ENCODE measurements around the gene PLEKHN1.

PLEKHN1 gene

DNA sequence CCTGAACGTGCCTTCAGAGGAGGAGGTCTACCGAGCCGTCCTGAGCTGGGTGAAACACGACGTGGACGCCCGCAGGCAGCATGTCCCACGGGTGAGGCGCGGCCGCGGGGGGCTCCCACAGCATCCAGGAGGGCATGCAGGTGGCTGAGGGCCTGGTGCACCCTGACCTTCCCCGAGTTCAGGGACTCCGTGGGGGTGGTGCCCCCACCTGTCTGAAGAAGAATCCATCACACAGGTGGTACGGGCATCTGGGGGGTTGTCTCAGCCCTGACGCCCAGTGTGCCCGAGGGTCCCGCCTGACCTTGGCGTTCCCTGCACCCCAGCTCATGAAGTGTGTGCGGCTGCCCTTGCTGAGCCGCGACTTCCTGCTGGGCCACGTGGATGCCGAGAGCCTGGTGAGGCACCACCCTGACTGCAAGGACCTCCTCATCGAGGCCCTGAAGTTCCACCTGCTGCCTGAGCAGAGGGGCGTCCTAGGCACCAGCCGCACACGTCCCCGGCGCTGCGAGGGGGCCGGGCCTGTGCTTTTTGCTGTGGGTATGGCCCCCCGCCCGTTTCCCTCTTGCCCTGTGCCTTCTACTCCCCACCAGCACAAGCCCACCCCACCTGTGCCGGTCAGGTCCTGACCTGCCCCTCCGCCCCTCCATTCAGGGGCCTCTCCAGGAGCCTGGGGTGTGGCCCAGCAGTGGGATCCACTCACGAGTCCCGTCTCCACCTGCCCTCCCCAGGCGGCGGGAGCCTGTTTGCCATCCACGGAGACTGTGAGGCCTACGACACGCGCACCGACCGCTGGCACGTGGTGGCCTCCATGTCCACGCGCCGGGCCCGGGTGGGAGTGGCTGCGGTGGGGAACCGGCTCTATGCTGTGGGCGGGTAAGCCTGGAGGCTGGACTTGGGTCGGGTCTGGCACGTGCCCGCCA lies 3.6 kb upstream of the PLEKHN1 start:
- TF ChIP-seq, protein P1, sequence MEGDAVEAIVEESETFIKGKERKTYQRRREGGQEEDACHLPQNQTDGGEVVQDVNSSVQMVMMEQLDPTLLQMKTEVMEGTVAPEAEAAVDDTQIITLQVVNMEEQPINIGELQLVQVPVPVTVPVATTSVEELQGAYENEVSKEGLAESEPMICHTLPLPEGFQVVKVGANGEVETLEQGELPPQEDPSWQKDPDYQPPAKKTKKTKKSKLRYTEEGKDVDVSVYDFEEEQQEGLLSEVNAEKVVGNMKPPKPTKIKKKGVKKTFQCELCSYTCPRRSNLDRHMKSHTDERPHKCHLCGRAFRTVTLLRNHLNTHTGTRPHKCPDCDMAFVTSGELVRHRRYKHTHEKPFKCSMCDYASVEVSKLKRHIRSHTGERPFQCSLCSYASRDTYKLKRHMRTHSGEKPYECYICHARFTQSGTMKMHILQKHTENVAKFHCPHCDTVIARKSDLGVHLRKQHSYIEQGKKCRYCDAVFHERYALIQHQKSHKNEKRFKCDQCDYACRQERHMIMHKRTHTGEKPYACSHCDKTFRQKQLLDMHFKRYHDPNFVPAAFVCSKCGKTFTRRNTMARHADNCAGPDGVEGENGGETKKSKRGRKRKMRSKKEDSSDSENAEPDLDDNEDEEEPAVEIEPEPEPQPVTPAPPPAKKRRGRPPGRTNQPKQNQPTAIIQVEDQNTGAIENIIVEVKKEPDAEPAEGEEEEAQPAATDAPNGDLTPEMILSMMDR (IDR thresholded peaks at IDR 0.05), result no peak
- Mint-ChIP-seq H3K9me3 (no peaks in the 10 kb centered on the region), H3K4me1 (peaks cover 12% of the 10 kb centered on the region), H3K36me3 (ENCODE audit: low read depth) (peaks cover 10% of the 10 kb centered on the region), H3K27ac (no peak overlapping the region), H3K27me3 (ENCODE audit: low read depth, poor library complexity) (peaks cover 52% of the 10 kb centered on the region), H3K4me3 (peak overlapping the region; percentile 67)
- no peak for DNase-seq

DNA sequence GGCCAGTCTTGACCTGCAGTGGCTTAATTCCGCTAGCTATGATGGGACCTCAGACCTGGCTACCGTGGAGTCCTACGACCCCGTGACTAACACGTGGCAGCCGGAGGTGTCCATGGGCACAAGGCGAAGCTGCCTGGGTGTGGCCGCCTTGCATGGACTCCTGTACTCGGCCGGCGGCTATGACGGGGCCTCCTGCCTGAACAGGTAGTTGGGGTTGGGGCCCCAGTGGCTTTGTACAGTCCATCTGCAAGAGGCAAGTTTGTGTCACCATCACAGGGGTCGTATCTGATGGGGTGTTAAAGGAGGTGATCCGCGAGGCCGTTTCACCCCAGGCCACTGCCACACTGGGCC lies 3.0 kb upstream of the PLEKHN1 start:
- Mint-ChIP-seq H3K27ac (no peak overlapping the region), H3K4me1 (peaks cover 5% of the 10 kb centered on the region), H3K36me3 (ENCODE audit: low read depth) (peaks cover 8% of the 10 kb centered on the region), H3K9me3 (no peaks in the 10 kb centered on the region), H3K4me3 (no peak overlapping the region), H3K27me3 (ENCODE audit: low read depth, poor library complexity) (peaks cover 55% of the 10 kb centered on the region)
- no peak for DNase-seq
- TF ChIP-seq, protein P1 (IDR thresholded peaks at IDR 0.05), result no peak

DNA sequence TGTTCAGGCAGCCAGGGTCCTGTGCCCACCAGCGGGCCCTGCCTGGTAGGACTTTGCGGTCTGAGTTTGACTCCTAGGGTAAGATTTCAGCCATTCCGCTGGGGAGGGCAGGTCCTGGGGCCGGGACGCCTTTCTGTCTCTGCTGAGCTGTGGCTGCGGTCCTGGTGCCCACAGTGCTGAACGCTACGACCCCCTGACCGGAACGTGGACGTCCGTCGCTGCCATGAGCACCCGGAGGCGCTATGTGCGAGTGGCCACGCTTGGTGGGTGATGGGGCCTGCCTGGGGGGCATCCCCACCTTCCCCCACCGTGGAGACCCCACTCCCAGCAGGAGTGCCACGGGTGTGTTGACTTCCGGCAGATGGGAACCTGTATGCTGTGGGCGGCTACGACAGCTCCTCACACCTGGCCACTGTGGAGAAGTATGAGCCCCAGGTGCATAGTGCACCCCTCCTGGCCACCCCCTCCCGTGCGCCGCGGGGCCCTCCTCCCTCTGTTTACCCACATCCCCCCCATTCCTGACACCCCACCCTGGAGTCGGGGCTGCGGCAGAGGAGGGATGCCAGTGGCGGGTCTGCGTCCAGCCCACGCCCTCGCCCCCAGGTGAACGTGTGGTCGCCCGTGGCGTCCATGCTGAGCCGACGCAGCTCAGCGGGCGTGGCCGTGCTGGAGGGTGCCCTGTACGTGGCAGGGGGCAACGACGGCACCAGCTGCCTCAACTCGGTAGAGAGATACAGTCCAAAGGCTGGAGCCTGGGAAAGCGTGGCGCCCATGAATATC lies 2.3 kb upstream of the PLEKHN1 start:
- H3K36me3 Mint-ChIP-seq (ENCODE audit: low read depth), result peaks cover 8% of the 10 kb centered on the region
- no peaks in the 10 kb centered on the region for H3K9me3 Mint-ChIP-seq
- no peak for DNase-seq
- TF ChIP-seq, protein P1 (IDR thresholded peaks at IDR 0.05), result no peak
- H3K4me1 Mint-ChIP-seq, result no peaks in the 10 kb centered on the region
- H3K4me3 Mint-ChIP-seq, result no peak overlapping the region
- peaks cover 61% of the 10 kb centered on the region for H3K27me3 Mint-ChIP-seq (ENCODE audit: low read depth, poor library complexity)
- no peak overlapping the region for H3K27ac Mint-ChIP-seq

DNA sequence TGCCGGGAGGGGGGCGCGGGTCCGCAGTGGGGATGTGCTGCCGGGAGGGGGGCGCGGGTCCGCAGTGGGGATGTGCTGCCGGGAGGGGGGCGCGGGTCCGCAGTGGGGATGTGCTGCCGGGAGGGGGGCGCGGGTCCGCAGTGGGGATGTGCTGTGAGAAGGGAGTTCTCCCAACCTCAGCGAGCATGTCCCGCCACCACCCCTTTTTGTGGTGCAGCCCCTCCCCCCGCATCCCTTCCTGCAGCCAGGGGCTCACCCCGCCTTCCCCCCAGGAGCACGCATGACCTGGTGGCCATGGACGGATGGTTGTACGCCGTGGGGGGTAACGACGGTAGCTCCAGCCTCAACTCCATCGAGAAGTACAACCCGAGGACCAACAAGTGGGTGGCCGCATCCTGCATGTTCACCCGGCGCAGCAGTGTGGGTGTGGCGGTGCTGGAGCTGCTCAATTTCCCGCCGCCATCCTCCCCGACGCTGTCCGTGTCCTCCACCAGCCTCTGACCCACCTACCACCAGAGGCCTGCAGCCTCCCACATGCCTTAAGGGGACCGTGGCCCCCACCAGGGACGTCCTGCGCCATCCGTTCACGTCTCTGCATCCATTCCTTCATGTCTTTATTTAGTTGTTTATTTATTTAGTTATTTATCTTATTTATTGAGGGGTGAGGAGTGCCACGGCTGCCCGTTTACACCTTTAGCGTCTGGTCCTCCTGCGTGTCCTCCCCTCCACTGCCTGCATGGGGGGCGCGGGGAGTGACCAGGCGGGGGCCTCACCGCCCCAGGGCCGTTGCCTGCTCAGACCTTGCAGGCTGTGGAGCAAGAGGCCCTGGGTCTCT lies 1.4 kb upstream of the PLEKHN1 start:
- Mint-ChIP-seq H3K4me3 (no peak overlapping the region), H3K9me3 (peaks cover 3% of the 10 kb centered on the region), H3K27ac (no peak overlapping the region), H3K4me1 (no peaks in the 10 kb centered on the region), H3K36me3 (ENCODE audit: low read depth) (peaks cover 8% of the 10 kb centered on the region), H3K27me3 (ENCODE audit: low read depth, poor library complexity) (peaks cover 66% of the 10 kb centered on the region)
- no peak for DNase-seq
- TF ChIP-seq, protein P1 (IDR thresholded peaks at IDR 0.05), result no peak

DNA sequence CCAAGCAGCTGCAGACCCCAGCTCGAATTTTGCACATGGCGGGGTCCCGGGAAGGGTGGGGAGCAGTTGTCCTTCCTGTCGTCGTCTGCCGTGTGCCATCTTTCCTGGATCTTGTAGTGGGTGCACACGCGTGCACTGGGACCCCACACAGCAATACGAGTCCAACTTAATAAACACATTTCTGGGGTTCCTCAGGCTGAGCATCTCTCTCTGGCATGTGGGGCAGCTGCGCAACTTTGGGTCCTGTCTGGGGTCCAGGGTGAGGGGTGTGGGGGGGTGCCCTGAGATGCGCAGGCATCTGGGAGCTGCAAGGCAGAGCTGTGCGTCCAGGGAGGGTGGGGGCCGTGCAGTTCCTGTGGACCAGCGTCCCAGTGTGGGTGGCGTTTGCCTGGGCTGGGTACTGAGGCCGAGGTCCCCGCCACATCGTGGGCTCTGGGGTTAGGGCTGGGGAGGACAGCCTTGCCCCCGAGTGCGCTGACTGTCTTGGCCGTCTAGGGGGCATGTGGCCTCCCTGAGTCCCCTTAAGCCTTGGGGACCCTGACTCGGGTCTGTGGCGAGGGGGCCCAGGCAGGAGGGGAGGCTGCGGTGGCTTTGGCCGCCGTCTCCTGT lies 652 bp upstream of the PLEKHN1 start:
- no peak for DNase-seq

More for the DNA sequence above, 652 bp upstream of the PLEKHN1 start:
- TF ChIP-seq, protein P1 (IDR thresholded peaks at IDR 0.05), result no peak
- H3K4me1 Mint-ChIP-seq, result no peaks in the 10 kb centered on the region
- H3K36me3 Mint-ChIP-seq (ENCODE audit: low read depth), result peaks cover 8% of the 10 kb centered on the region
- no peak overlapping the region for H3K27ac Mint-ChIP-seq
- H3K9me3 Mint-ChIP-seq, result peaks cover 3% of the 10 kb centered on the region
- H3K27me3 Mint-ChIP-seq (ENCODE audit: low read depth, poor library complexity), result peaks cover 67% of the 10 kb centered on the region
- H3K4me3 Mint-ChIP-seq, result no peak overlapping the region

Data from nephron progenitor cell (in vitro differentiated cells).